ENCODE data around the gene NAPSA. TPM values are rescaled to one million over a fixed set of nuclear protein-coding genes. Genes with fewer than 3 reads are reported as not detected.

NAPSA gene
- total RNA-seq, 1 donor from 2014 or later: 1.3 TPM

GRCh38 chr19:50326101-50326664 is 39.3 kb downstream of the NAPSA start:
- Mint-ChIP-seq H3K36me3 (ENCODE audit: unreplicated experiment) (peaks cover 7% of the 10 kb centered on the region), H3K4me1 (ENCODE audit: unreplicated experiment) (peaks cover 26% of the 10 kb centered on the region), H3K4me3 (ENCODE audit: unreplicated experiment) (no peak overlapping the region), H3K27ac (ENCODE audit: unreplicated experiment) (no peak overlapping the region), H3K9me3 (ENCODE audit: unreplicated experiment) (no peaks in the 10 kb centered on the region), H3K27me3 (ENCODE audit: unreplicated experiment) (peaks cover 36% of the 10 kb centered on the region)
- TF ChIP-seq CTCF (IDR thresholded peaks at IDR 0.05): no peak
- DNase-seq (ENCODE audit: extremely low spot score, unreplicated experiment): no peak

GRCh38 chr19:50325310-50326100 is 39.9 kb downstream of the NAPSA start:
- DNase-seq (ENCODE audit: extremely low spot score, unreplicated experiment): no peak
- Mint-ChIP-seq H3K27ac (ENCODE audit: unreplicated experiment) (no peak overlapping the region), H3K36me3 (ENCODE audit: unreplicated experiment) (peaks cover 7% of the 10 kb centered on the region)

GRCh38 chr19:50324331-50324730 is 41.1 kb downstream of the NAPSA start:
- Mint-ChIP-seq H3K4me3 (ENCODE audit: unreplicated experiment) (no peak overlapping the region), H3K27ac (ENCODE audit: unreplicated experiment) (no peak overlapping the region), H3K27me3 (ENCODE audit: unreplicated experiment) (peaks cover 21% of the 10 kb centered on the region)

More at GRCh38 chr19:50325310-50326100, 39.9 kb downstream of the NAPSA start:
- Mint-ChIP-seq H3K9me3 (ENCODE audit: unreplicated experiment) (no peaks in the 10 kb centered on the region), H3K4me1 (ENCODE audit: unreplicated experiment) (peaks cover 24% of the 10 kb centered on the region), H3K27me3 (ENCODE audit: unreplicated experiment) (peaks cover 32% of the 10 kb centered on the region), H3K4me3 (ENCODE audit: unreplicated experiment) (no peak overlapping the region)
- no peak for TF ChIP-seq CTCF (IDR thresholded peaks at IDR 0.05)

GRCh38 chr19:50323782-50324133 is 41.7 kb downstream of the NAPSA start:
- Mint-ChIP-seq H3K36me3 (ENCODE audit: unreplicated experiment) (peaks cover 2% of the 10 kb centered on the region), H3K27me3 (ENCODE audit: unreplicated experiment) (peaks cover 17% of the 10 kb centered on the region), H3K4me1 (ENCODE audit: unreplicated experiment) (peaks cover 13% of the 10 kb centered on the region), H3K27ac (ENCODE audit: unreplicated experiment) (no peak overlapping the region), H3K9me3 (ENCODE audit: unreplicated experiment) (no peaks in the 10 kb centered on the region), H3K4me3 (ENCODE audit: unreplicated experiment) (no peak overlapping the region)
- no peak for TF ChIP-seq CTCF (IDR thresholded peaks at IDR 0.05)
- DNase-seq (ENCODE audit: extremely low spot score, unreplicated experiment): no peak

More at GRCh38 chr19:50324331-50324730, 41.1 kb downstream of the NAPSA start:
- no peak for DNase-seq (ENCODE audit: extremely low spot score, unreplicated experiment)
- H3K36me3 Mint-ChIP-seq (ENCODE audit: unreplicated experiment): peaks cover 3% of the 10 kb centered on the region
- H3K4me1 Mint-ChIP-seq (ENCODE audit: unreplicated experiment): peaks cover 14% of the 10 kb centered on the region
- TF ChIP-seq CTCF (IDR thresholded peaks at IDR 0.05): no peak
- H3K9me3 Mint-ChIP-seq (ENCODE audit: unreplicated experiment): no peaks in the 10 kb centered on the region
